H1 (cell line): ENCODE measurements around the gene SRRM3. TPM values are rescaled to one million over a fixed set of nuclear protein-coding genes. Genes with fewer than 3 reads are reported as not detected.
A peak's percentile ranks its signal among the peaks of the same experiment; 100 is the strongest.

Experiments
- BACH1 ChIP-seq: IDR thresholded peaks from 2 replicates; pipeline ENCODE4 v1.6.1; 2012; ENCODE audit warnings: low read length, improper control_type of control experiment
- CBX5 ChIP-seq: fragments of 300-800, 300-1000 bp; sonication (generic); IDR thresholded peaks from 2 replicates; pipeline ENCODE4 v1.7.1; 2016; ENCODE audit warnings: antibody characterized with exemption, low read length, low read depth
- JUND ChIP-seq: IDR thresholded peaks from 2 replicates; pipeline ENCODE4 v1.6.1; 2011; ENCODE audit warnings: mild to moderate bottlenecking, improper control_type of control experiment, low read length
- RFX5 ChIP-seq: IDR thresholded peaks from 2 replicates; pipeline ENCODE4 v1.6.1; 2011; ENCODE audit warnings: low read depth, low read length, improper control_type of control experiment, borderline replicate concordance
- RXRA ChIP-seq: IDR thresholded peaks from 2 replicates; pipeline ENCODE4 v1.6.1; 2011; ENCODE audit warnings: low read depth, mild to moderate bottlenecking, low read length, moderate library complexity; ENCODE audit not compliant: insufficient read depth
- TEAD4 ChIP-seq: IDR thresholded peaks from 2 replicates; pipeline ENCODE4 v1.6.1; 2012; ENCODE audit warnings: low read depth, low read length, inconsistent platforms, mixed read lengths
- polyA plus RNA-seq, 7 experiments: library from polyadenylated mRNA; depleted of rRNA in 3 of 7; stranded (reverse) in 5 of 7; unstranded in 2 of 7; fragments of >200 nt in 5 of 7; fragments of 200-250 nt in 2 of 7; gene quantifications; 1 replicate in 5 of 7; 2 replicates in 1 of 7; 4 replicates in 1 of 7; pipeline versions ENCODE4 v1.2.1 to v1.2.3, GENCODE V29; 2011 to 2013; ENCODE audit warnings: missing spikeins in 2 of 7, mixed read lengths in 2 of 7
- total RNA-seq: library from RNA; stranded (reverse); fragmentation: NEBNext Ultra II Directional; extraction: Animal tissue kit (Norgen Biotek cat#: 25700); gene quantifications from 2 replicates; pipeline ENCODE4 v1.2.1, GENCODE V29; 2021

The SRRM3 gene
- total and polyA plus RNA-seq, 2 of the 8 experiments (the other 6 are each of a cell fraction or from before 2014, with no cell fraction given) = 10.4 to 17.4 TPM

DNA sequence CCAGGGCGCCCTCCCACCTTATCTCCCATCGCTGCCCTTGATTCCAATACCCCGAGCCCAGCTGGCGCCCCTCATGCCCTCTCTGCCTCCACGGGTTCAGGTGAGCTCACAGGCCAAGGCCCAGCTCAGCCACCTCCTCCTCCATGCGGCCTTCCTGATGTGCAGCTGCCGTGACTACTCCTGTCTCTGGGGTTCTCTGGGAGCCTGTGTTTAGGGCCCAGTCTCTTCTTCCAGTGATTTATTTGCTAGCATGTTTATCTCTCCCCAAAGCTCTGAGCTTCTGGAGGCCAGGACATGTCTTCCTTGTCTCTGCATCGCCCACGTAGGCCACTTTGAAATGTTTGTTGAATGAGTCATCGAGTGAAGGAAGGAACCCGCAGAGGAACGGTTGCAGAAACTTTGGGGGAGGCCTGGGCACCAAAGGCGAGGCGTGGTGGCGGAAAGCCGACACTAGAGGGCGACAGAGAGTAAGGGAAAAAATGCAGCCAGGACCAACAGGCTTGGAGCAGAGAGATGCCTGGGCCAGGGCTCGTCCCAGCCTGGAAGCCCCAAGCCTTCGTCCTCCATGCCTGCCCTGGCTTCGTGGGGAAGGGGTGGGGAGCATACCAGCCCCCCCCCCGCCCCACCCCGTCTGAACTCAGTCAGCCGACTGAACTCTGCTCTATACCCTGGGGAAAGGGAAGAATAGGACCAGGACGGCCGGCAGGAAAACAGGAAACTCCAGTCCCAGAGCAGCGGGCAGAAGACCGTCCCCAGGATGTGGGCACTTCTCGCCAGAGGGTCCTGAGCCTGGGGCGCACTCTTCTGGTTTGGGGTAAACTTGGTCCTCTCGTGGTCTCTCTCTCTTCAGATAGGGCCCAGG, 89.9 kb downstream of the SRRM3 start (continued):
- TF ChIP-seq BACH1 = no peak
- TF ChIP-seq TEAD4 = peak; percentile 69
- no peak for TF ChIP-seq CBX5
- TF ChIP-seq RFX5 = no peak
- TF ChIP-seq RXRA = no peak
- peak; percentile 99 for TF ChIP-seq JUND
